GM12872 (cell line): ENCODE results near the gene TUBB6.

Experiments used
- CTCF ChIP-seq: IDR thresholded peaks from 3 replicates; pipeline ENCODE4 v1.5.1; 2011; ENCODE audit warnings: low read depth, mild to moderate bottlenecking, low read length, moderate library complexity; ENCODE audit not compliant: insufficient read depth

The TUBB6 gene

GRCh38 chr18:12291690-12292089 lies 16.4 kb upstream of the TUBB6 start:
- no peak for TF ChIP-seq CTCF

- no peak for TF ChIP-seq CTCF
Measured at GRCh38 chr18:12293831-12294230, 14.2 kb upstream of the TUBB6 start.

GRCh38 chr18:12295389-12296086 lies 12.5 kb upstream of the TUBB6 start:
- no peak for TF ChIP-seq CTCF

GRCh38 chr18:12296087-12296403 lies 12.0 kb upstream of the TUBB6 start:
- TF ChIP-seq CTCF: no peak

GRCh38 chr18:12296457-12296856 lies 11.6 kb upstream of the TUBB6 start:
- TF ChIP-seq CTCF: no peak

GRCh38 chr18:12299862-12300261 lies 8.2 kb upstream of the TUBB6 start:
- no peak for TF ChIP-seq CTCF

- no peak for TF ChIP-seq CTCF
Measured at GRCh38 chr18:12301263-12302005, 6.6 kb upstream of the TUBB6 start.
